Rectal smooth muscle tissue (tissue), 1 donor: ENCODE data around the gene JUP.

Experiments used
- H3K27ac ChIP-seq: one replicate; pipeline ENCODE4 v1.7.0; 2013; ENCODE audit warnings: low read depth, low read length, inconsistent platforms
- H3K27me3 ChIP-seq: one replicate; pipeline ENCODE4 v1.7.0; 2013; ENCODE audit warnings: low read length; ENCODE audit not compliant: control insufficient read depth, insufficient read depth
- H3K36me3 ChIP-seq: one replicate; pipeline ENCODE4 v1.7.0; 2013; ENCODE audit warnings: low read length; ENCODE audit not compliant: control insufficient read depth, insufficient read depth
- H3K4me1 ChIP-seq: one replicate; pipeline ENCODE4 v1.7.0; 2013; ENCODE audit warnings: low read length; ENCODE audit not compliant: control insufficient read depth, insufficient read depth
- H3K4me3 ChIP-seq: one replicate; pipeline ENCODE4 v1.7.0; 2013; ENCODE audit warnings: low read length
- H3K9ac ChIP-seq: one replicate; pipeline ENCODE4 v1.7.0; 2013; ENCODE audit warnings: low read length

The JUP gene

GRCh38 chr17:41801374-41802271 is 15.1 kb upstream of the JUP start:
- H3K27me3 ChIP-seq = no peaks in the 10 kb centered on the region
- no peak overlapping the region for H3K4me3 ChIP-seq
- no peak overlapping the region for H3K27ac ChIP-seq
- no peaks in the 10 kb centered on the region for H3K36me3 ChIP-seq
- H3K9ac ChIP-seq = no peak overlapping the region
- H3K4me1 ChIP-seq = no peaks in the 10 kb centered on the region

- H3K9ac ChIP-seq = no peak overlapping the region
- no peaks in the 10 kb centered on the region for H3K4me1 ChIP-seq
- H3K27ac ChIP-seq = no peak overlapping the region
- H3K4me3 ChIP-seq = no peak overlapping the region
- H3K27me3 ChIP-seq = no peaks in the 10 kb centered on the region
- no peaks in the 10 kb centered on the region for H3K36me3 ChIP-seq
These were observed 14.3 kb upstream of the JUP start for GRCh38 chr17:41800601-41801373.

DNA sequence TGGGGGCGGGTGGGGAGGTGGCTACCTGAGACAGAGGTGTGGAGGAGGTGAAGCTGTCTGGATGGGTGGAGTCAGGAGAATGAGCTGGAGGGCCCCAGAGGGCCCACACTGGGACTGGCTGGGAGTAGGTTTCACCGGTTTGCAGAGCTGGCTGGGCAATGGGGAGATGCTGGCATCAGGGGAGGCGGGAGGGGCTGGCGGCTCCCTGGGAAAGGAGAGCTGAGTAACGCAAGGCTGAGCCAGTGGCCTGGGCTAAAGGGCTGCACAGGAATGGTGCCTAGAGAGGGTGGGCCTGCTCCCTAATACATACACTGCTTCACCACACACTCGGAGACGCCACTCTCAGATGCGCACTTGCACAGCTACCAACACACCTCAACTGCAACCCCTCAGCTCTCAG is 12.9 kb upstream of the JUP start:
- no peak overlapping the region for H3K27ac ChIP-seq
- H3K4me3 ChIP-seq = no peak overlapping the region
- H3K4me1 ChIP-seq = no peaks in the 10 kb centered on the region
- H3K27me3 ChIP-seq = no peaks in the 10 kb centered on the region
- H3K9ac ChIP-seq = no peak overlapping the region
- no peaks in the 10 kb centered on the region for H3K36me3 ChIP-seq

- Histone ChIP-seq H3K27ac (no peak overlapping the region), H3K36me3 (no peaks in the 10 kb centered on the region), H3K4me1 (no peaks in the 10 kb centered on the region), H3K27me3 (no peaks in the 10 kb centered on the region), H3K9ac (no peak overlapping the region), H3K4me3 (no peak overlapping the region)
These were observed 10.9 kb upstream of the JUP start for GRCh38 chr17:41797377-41797776.

GRCh38 chr17:41796121-41796895 is 9.8 kb upstream of the JUP start:
- H3K36me3 ChIP-seq = no peaks in the 10 kb centered on the region
- H3K27me3 ChIP-seq = no peaks in the 10 kb centered on the region
- no peaks in the 10 kb centered on the region for H3K4me1 ChIP-seq
- no peak overlapping the region for H3K27ac ChIP-seq
- H3K9ac ChIP-seq = no peak overlapping the region
- no peak overlapping the region for H3K4me3 ChIP-seq

DNA sequence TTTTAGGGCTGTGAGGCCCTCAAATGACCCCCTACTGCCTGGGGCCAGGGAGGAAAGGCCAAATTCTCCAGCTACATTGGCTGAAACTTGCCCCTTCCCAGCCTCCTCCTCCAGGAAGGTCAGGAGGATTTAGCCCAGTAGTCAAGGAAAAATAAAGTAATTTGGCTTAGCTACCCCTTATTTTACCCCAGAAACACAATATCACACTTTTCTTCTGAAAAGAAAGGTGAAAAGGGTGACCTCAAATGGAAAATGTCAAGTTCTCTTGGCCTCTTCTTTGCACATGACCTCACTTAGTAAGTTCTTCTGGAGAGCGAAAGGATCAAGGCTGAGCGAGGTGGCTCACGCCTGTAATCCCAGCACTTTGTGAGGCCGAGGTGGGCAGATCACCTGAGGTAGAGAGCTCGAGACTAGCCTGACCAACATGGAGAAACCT is 8.0 kb upstream of the JUP start:
- Histone ChIP-seq H3K4me1 (no peaks in the 10 kb centered on the region), H3K27ac (no peak overlapping the region), H3K9ac (no peak overlapping the region)

GRCh38 chr17:41793784-41794539 is 7.5 kb upstream of the JUP start:
- Histone ChIP-seq H3K4me3 (peak overlapping the region; percentile 27), H3K27me3 (no peaks in the 10 kb centered on the region), H3K9ac (peak overlapping the region; percentile 4), H3K36me3 (no peaks in the 10 kb centered on the region), H3K4me1 (no peaks in the 10 kb centered on the region), H3K27ac (no peak overlapping the region)

More for the DNA sequence above, 8.0 kb upstream of the JUP start:
- Histone ChIP-seq H3K36me3 (no peaks in the 10 kb centered on the region), H3K4me3 (no peak overlapping the region), H3K27me3 (no peaks in the 10 kb centered on the region)

DNA sequence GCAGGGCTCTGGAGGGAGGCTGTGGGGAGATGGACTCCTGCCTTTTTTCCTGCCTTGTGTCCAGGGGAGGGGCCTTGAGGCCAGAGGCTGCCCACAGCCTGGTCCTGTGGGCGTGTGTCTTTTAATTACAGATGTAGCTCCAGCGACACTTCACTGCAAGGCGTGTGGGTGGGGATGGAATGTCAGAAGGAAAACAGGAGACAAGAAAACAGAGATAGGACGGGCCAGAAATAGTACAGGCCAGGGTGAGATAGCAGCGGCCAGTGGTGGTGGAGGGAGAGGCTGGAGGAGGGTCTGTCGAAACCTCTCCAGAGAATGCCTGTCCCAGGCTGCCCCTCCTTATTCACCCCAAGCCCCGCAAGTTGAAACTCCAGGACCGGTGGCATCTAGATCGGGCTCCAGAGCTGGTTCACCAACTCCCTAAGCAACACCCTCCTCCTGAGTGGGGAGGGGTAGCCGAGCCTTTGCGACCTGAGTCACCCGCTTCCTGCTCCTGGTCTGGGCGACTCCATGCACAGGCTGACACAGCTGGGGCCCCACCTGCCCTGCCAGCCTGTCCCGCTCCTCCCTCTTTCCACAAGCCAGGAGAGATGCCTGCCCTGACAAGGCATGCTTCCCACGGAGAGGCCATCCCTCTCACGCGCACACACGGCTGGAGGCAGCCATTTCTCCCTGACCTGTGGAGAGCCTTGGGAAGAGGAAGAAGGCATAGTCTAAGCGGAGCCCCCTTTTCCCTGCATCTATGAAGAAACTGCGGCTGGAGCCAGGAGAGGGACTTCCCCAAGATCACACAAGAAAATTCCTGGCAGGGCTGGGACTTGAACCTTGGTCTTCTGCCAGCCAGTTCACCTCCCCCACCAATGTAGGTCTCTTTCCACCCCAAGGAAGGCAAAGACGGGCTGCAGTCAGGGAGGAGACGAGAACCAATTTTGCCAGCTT is 6.6 kb upstream of the JUP start:
- Histone ChIP-seq H3K9ac (peak overlapping the region; percentile 4), H3K27ac (peak overlapping the region; percentile 30), H3K4me1 (no peaks in the 10 kb centered on the region), H3K36me3 (no peaks in the 10 kb centered on the region), H3K4me3 (peak overlapping the region; percentile 27), H3K27me3 (no peaks in the 10 kb centered on the region)

GRCh38 chr17:41787021-41787418 is 509 bp upstream of the JUP start:
- Histone ChIP-seq H3K9ac (no peak overlapping the region), H3K4me1 (no peaks in the 10 kb centered on the region), H3K4me3 (no peak overlapping the region), H3K27ac (no peak overlapping the region), H3K27me3 (peaks cover 2% of the 10 kb centered on the region), H3K36me3 (no peaks in the 10 kb centered on the region)

GRCh38 chr17:41785859-41786226 is 668 bp downstream of the JUP start:
- Histone ChIP-seq H3K9ac (no peak overlapping the region), H3K4me1 (no peaks in the 10 kb centered on the region)

More at GRCh38 chr17:41785859-41786226, 668 bp downstream of the JUP start:
- Histone ChIP-seq H3K4me3 (peak overlapping the region; percentile 56), H3K27me3 (peaks cover 2% of the 10 kb centered on the region), H3K36me3 (no peaks in the 10 kb centered on the region), H3K27ac (peak overlapping the region; percentile 64)
